Measurements from ENCODE around the gene PROSER3.

GRCh38 chr19:35764432-35765315 is 6.7 kb downstream of the PROSER3 start:
- TF ChIP-seq ISL1 (CRISPR knock-in tag; IDR thresholded peaks at IDR 0.05), result no peak
- TF ChIP-seq CREB5 (CRISPR knock-in tag; IDR thresholded peaks at IDR 0.05; ENCODE audit: low read depth), result no peak
- no peak for TF ChIP-seq OSR1 (CRISPR knock-in tag; IDR thresholded peaks at IDR 0.05)
- no peak for TF ChIP-seq ZC3H10 (CRISPR knock-in tag; IDR thresholded peaks at IDR 0.05)

All from SK-N-SH treated with all-trans-retinoic acid at 6 μM for 48 hours (cell line).